Hematopoietic multipotent progenitor cell (in vitro differentiated cells): ENCODE results near the gene PARD3. TPM values are rescaled to one million over a fixed set of nuclear protein-coding genes. Genes with fewer than 3 reads are reported as not detected.
"Not testable (repeated sequence)": the region's sequence is repeated elsewhere in the genome, so short reads cannot be mapped to it uniquely, and the experiment has no call there.

Source experiments
- DNase-seq, 3 donors: peaks; one replicate each; pipeline ENCODE4 v3.0.0-alpha.2; 2011 to 2015; ENCODE audit warnings: low read depth in 2 of 3, low spot score in 2 of 3
- total RNA-seq: library from RNA; depleted of rRNA; stranded (reverse); fragments of >200 nt; gene quantifications from one replicate; pipeline ENCODE4 v1.2.3, GENCODE V29; 2012

Gene PARD3
- total RNA-seq, 1 donor: 3.2 TPM

DNA sequence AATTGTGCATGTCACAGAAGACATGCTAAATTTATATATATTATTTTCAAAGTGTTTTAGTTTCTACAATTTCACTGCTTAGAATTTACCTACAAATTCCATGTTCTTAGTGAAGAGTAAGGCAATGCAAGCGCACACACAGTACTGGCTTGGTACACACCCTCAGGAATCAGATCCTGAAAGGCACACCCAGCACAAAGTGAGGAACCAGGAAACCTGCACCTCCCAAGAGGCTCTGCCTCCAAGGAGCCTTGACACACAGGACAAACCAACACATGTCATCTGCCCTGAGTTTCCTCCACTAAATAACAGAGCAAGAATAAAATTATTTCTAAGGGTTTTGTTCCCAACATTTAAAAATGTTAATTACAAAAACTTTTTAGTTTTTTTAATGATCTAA, 156.2 kb downstream of the PARD3 start:
- DNase-seq: no peak

DNA sequence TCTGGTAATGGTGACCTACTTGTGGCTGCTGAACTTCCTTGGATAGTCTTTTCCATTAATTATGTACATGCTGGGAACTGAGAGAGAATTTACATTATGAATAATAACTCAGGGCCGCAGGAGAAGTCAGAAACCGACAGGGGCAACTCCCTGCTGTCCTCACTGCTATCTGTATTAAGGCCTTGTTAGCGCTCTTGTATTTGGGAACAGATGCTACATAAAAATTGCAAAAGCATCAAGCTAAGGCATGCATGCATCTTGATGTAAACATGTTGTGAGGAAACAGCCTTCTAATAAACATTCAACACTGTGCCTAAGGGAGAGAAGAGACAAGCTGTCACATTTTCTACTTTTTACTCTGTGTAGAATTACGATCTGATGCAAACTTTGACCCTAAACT, 158.4 kb downstream of the PARD3 start:
- no peak for DNase-seq

DNA sequence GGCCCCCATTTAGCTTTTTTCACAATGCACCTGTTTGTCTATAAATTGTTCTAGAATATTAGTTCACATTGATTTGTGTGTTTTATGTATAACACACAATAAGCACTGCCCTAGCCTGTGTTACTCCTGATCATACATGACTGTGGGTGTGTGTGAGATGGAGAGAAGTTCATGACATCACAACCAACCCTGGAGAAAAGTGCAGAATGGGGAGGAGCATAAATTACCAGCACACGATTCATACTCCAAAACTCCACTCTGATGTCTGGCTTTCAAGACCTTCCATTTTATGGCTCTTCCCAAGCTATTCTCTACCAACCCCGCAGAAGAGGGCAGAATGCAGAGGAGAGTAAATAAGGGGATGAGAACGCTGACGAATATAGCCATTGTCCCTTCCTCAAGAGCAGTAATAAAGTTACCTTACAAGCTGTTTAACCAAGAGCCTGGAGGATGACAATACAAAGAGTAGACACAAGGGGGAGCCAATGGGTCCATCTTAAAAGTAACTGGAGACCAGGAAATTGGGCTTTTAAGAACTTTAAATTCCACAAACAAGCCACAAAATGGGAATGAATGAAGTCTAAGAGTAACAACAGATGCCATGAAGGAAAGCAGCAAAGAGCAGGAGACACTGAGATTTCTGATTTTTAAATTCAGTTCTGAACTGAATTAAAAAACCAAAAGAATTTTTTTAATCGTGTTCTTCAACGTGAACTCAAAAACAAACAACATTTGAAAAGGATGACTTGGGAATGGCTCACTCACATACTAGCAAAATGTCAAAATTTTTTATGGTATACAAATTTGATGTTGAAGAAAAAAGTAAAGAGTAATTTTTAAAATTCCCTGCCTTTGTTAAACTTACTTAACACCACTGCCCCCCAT, 159.6 kb downstream of the PARD3 start:
- peak in 2 of 3 donors; percentile 45 to 72 for DNase-seq

DNA sequence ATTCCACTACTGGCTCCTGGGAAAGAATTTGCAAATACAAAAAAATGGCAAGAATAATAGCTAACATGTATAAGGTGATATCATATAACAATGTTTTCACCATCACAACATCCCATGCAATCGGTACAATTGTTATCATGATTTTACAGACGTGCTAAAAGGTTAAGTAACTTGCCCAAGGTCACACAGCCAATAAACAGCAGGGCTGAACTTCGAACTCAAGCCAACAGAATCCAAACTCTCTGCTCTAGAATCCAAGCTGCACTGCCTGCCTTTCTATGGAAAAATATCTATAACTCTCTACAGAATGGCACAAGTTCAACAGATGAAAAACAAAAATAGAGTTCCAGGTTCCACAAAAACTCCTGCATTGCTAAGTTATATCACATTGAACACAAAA, 160.9 kb downstream of the PARD3 start:
- DNase-seq: no peak

DNA sequence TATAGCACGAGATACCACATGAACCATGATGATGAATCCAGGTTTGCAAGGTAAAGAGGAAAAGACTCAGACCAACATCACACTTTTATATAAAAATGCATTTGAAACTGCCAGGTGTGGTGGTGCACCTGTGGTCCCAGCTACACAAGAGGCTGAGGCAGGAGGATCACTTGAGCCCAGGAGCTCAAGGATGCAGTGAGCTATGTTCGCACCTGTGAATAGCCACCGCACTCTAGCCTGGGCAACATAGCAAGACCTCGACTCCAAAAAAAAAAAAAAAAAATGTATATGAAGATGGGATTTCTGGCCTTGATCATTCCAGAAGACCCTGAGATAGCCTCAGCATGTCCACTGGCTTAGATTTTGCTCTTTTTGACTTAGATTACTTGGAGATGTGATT, 161.6 kb downstream of the PARD3 start:
- no peak for DNase-seq

- DNase-seq: no peak
These were observed 163.5 kb downstream of the PARD3 start for GRCh38 chr10:34651416-34652195.

DNA sequence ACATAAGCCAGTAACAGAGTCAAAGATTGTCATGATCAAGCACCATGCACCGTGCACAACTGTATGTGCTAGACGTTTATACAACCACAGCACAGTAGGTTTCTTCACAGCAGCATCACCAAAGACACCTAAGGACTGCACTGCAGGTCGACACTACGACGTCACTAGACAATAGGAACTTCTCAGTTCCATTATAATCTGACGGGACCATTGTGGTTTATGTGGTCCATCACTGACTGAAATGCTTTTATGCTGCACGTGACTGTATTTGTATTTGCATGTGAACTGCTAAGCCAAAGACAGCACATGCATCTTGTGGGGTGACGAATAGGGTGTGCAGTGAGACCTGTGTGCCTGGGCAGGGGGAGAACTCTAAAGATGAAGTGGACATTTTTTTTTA, 164.9 kb downstream of the PARD3 start:
- peak in 1 of 3 donors; percentile 7 for DNase-seq

DNA sequence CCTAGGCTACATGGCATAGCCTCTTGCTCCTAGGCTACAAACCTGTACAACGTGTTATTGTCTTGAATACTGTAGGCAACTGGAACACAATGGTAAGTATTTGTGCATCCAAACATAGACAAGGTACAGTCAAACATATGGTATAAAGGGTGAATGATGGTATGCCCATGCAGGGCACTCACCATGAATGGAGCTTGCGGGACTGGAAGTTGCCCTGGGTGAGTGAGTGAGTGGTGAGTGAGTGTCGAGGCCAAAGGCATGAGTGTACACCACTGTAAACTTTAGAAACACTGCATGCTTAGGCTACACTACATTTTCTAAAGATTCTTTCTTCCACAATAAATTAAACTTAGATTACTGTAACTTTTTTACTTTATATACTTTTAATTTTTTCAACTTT, 165.7 kb downstream of the PARD3 start:
- DNase-seq: no peak

DNA sequence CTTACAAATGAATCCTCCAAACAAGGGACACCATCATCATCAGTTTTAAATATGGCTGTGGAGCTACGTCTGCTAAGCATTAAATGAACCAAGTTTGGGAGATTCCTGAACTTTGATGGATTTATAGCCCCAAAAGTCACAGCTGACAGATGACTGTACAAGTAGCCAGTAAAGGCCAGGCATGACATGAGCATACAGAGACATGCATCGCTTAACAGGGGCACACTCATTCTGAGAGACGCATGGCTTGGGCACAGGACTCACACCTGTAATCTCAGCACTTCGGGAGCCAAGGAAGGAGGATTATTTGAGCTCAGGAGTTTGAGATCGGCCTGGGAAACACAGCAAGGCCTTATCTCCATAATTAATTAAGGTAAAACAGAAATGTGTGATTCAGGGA, 166.2 kb downstream of the PARD3 start:
- DNase-seq: no peak

GRCh38 chr10:34647875-34648865, 166.9 kb downstream of the PARD3 start:
- no peak for DNase-seq

GRCh38 chr10:34647160-34647559, 167.9 kb downstream of the PARD3 start:
- DNase-seq: no peak

GRCh38 chr10:34646331-34646730, 168.8 kb downstream of the PARD3 start:
- DNase-seq: no peak

DNA sequence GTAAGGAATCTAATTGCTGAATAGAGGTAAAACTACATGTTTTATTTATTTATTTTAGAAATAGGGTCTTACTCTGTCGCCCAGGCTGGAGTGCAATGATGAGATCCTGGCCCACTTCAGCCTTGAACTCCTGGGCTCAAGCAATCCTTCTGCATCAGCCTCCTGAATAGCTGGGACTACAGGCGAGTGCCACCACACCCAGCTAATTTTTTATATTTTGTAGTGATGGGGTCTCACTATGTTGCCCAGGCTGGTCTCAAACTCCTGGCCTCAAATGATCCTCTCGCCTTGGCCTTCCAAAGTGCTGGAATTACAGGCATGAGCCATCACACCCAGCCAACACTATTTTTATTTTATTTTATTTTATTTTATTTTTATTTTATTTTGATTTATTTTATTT, 170.3 kb downstream of the PARD3 start:
- not testable (repeated sequence) for DNase-seq

DNA sequence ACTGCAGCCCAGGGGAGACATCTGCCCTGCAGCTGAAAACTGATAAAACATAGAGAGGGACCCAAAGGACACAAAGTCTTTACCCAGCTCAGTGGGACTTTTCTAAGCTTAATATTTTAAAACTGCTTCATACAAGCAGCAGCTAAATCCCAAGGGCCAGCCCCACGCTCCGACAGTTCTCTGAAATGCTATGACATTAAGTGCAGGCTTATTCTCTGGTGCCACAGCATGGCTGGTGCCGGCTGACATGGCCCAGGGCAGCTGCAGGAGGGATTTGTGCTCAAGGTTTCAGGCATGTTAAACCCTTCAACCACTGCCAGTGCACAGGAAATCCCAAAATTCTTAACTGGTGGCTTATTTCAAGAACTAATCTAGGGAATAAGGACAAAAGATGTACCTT, 170.9 kb downstream of the PARD3 start:
- no peak for DNase-seq

DNA sequence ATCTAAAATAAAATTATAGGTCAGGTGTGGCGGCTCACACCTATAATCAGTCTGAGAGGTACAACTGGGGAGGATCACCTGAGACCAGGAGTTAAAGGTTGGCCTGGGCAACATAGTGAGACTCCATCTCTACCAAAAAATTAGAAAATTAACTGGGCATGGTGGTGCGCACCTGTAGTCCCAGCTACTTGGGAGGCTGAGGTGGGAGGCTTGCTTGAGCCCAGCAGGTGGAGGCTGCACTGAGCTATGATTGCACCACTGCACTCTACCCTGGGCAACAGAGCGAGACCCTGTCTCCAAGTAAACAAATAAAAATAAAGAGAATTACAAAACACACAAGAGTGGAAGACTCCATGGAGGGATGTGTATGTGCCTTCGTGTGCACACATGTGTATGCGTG, 171.5 kb downstream of the PARD3 start:
- DNase-seq: no peak

- no peak for DNase-seq
These were observed 173.1 kb downstream of the PARD3 start for GRCh38 chr10:34641913-34642558.

DNA sequence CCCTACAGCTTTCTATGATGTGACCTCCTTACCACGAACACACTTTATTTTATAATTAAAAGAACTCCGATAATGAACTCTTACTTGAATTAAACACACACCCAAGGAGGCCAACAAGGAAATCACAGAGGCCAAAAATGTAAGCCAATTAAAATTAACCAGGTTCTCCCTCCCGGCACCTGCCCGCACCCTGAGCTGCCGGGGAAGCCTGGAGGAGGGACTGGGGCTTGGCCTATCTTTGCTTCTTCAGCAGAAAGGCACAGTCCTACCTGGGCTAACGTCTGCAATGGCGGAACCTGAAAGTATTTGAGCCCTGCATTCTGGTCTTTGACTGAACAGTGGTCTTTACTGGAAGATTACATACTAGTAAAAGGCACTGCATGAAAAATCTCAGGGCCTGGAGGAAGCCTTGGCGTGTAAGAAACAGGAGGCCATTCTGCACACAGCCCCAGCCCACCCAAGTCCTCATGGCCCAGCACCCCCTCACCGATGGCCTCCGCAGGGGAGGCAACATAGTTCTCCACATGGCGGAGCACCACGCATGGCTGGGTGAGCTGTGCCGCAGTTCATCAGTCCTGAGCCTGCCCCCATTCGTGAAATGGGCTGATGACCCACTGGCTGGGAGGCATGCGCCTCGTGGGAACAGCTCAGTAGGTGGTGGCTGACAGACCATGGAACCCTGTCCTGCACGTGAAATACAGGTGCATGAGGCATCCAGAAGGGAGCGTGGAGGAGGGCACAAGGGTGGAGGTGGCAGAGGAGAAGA, 173.8 kb downstream of the PARD3 start:
- no peak for DNase-seq

DNA sequence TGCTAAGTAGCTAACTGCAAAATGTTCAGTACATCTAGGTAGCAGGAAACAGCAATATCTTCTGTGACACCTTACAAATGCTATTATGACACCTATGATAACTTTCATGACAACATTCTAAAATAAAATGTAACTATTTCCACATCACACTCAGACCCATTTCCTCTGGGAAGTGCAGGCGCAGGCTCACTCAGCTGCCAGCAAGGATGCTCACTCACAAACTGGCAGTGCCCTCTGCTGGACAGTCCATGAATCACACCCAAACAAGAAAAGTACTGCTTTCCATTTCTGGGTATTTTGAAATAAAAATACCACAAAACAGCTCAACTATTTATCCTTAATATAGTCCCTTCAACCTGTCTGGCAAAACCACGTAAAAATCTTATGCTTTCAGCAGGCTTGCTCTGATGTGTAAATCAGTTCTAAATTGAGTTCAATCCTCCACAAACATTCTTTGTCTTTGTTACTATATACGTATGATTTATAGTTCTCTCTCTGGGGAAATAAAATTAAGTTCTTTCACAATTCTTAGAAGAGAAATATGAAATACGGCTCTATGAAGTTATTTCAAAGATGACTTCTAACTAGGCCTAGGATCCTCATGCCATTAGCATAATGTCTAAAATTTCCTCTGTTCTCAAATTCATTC, 176.6 kb downstream of the PARD3 start:
- peak; percentile 25 to 78 (median 63) for DNase-seq

GRCh38 chr10:34637418-34637911, 177.6 kb downstream of the PARD3 start:
- peak; percentile 29 to 81 (median 73) for DNase-seq
